Measurements from ENCODE around the gene ZNF197. TPM values are rescaled to one million over a fixed set of nuclear protein-coding genes. Genes with fewer than 3 reads are reported as not detected.
A peak's percentile ranks its signal among the peaks of the same experiment; 100 is the strongest.
"Not testable (repeated sequence)": the region's sequence is repeated elsewhere in the genome, so short reads cannot be mapped to it uniquely, and the experiment has no call there.

The ZNF197 gene
- total RNA-seq: 17.9 TPM

DNA sequence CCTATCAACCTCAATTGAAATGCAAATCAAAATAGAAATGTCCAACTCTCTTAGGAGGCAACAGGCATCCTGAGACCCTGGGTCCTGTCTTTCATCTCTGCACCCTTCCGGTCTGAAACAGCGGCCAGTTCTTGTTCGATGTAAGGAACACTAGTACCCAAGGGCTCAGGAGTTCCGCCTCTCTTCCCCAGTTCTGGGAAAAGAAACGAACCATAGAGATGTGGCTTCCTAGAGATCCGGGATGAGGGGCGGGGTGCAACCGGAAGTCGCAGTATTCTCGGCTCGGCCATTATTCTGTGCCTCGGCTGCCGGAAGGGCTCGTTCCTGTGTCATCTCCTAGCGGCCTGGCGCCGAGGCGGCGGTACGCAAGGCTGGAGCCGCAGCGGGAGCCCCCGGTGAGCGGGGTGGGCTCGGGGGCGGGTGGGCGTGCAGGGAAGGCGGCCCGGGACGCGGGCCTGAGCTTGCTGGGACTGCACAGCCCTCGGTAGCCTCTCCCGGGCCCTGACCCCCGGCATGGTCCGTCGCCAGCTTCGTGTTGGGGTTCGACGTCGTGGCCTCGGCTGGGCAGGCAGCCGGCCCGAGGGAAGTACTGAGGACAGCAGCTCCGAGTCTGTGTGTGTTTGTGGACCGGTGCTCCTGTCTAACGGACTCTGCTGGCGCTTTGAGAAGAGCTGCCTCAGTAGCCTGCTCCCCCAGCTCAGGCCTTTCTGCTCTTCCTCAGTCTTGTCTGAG, at the start of gene ZNF197:
TSS of gene ZNF197 (plus strand) at position 288 of the 732 bp plus-strand sequence. CDS start 4,119 bp downstream, outside the sequence.
- Histone ChIP-seq H3K27ac (peak within 1 kb of the TSS; percentile 63), H3K36me3 (peaks cover 0 to 11% of the 10 kb centered on the region in 2 donors), H3K4me1 (peaks cover 23% of the 10 kb centered on the region), H3K4me3 (peak within 1 kb of the TSS; percentile 53 to 99), H3K27me3 (no peaks in the 10 kb centered on the region), H3K9me3 (no peaks in the 10 kb centered on the region)
- DNase-seq (ENCODE audit: extremely low spot score in 2 of 2): peak in 1 of 2 donors; percentile 88
- intact Hi-C loops (cut with DNase I): no loop called here
- TF ChIP-seq, protein P1, sequence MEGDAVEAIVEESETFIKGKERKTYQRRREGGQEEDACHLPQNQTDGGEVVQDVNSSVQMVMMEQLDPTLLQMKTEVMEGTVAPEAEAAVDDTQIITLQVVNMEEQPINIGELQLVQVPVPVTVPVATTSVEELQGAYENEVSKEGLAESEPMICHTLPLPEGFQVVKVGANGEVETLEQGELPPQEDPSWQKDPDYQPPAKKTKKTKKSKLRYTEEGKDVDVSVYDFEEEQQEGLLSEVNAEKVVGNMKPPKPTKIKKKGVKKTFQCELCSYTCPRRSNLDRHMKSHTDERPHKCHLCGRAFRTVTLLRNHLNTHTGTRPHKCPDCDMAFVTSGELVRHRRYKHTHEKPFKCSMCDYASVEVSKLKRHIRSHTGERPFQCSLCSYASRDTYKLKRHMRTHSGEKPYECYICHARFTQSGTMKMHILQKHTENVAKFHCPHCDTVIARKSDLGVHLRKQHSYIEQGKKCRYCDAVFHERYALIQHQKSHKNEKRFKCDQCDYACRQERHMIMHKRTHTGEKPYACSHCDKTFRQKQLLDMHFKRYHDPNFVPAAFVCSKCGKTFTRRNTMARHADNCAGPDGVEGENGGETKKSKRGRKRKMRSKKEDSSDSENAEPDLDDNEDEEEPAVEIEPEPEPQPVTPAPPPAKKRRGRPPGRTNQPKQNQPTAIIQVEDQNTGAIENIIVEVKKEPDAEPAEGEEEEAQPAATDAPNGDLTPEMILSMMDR (IDR thresholded peaks at IDR 0.05): no peak
- TF ChIP-seq POLR2A (IDR thresholded peaks at IDR 0.05) (no peak), POLR2AphosphoS5 (IDR thresholded peaks at IDR 0.05; ENCODE audit: insufficient read depth in 1 of 2, low read depth in 1 of 2) (peak; percentile 53 to 79)

DNA sequence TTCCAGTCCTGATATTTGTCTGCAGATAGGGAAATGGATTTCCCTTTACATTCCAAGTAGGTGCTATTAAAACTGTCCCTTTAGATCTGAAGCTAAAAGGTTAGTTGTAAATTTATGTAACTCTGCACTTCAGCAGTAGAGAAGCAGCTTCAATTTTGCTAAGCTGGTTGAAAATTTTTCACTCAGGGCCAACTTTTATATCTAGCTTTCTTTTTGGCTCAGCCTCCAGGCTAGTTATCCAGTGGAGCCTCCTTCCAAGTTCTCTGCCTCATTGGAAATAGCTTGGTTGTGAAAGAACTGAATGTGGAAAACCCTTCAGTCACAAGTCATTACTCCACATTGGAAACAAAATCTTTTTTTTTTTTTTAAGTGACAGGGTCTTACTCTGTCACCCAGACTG, 48.2 kb upstream of the ZNF197 start:
- no peak overlapping the region for H3K4me3 ChIP-seq
- no peaks in the 10 kb centered on the region for H3K36me3 ChIP-seq
- no peaks in the 10 kb centered on the region for H3K4me1 ChIP-seq
- TF ChIP-seq POLR2AphosphoS5 (IDR thresholded peaks at IDR 0.05; ENCODE audit: insufficient read depth in 1 of 2, low read depth in 1 of 2) (no peak), POLR2A (IDR thresholded peaks at IDR 0.05) (no peak)
- TF ChIP-seq, protein P1 (IDR thresholded peaks at IDR 0.05): no peak
- intact Hi-C loops (cut with DNase I): no loop called here
- H3K9me3 ChIP-seq: no peaks in the 10 kb centered on the region
- H3K27ac ChIP-seq: no peak overlapping the region
- H3K27me3 ChIP-seq: no peaks in the 10 kb centered on the region
- no peak for DNase-seq (ENCODE audit: extremely low spot score in 2 of 2)

DNA sequence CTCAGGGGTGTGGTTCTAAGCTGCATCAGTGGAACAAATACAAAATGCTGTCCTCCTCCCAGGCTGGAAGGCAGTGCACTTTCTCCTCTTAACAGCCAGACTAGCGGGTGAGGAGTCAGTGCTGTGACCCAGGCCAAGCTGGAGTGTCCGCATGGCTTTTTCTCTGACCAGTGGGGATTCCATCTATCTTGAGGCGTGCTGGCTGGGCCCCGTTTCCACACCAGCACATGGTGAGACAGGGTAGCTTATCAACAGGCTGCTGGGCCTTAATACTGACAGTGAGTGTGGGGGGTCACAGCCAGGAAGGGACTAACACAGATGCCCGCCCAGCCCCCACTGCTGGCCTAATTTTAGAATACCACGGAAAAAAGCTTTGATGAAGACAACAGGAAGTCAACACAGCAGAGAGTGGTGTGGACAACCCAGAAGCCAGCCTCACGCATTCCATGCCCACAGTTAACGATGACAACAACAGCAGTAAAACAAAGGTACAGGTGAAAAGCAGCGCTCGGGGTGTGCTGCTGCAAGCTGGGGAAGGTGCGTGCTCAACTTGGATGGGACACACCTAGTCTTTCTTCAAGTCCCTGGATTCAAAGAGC, 47.4 kb upstream of the ZNF197 start:
- H3K27ac ChIP-seq; H3K4me3 ChIP-seq; H3K4me1 ChIP-seq; H3K27me3 ChIP-seq; H3K9me3 ChIP-seq; DNase-seq (ENCODE audit: extremely low spot score in 2 of 2); H3K36me3 ChIP-seq; intact Hi-C loops (cut with DNase I): not testable (repeated sequence)

DNA sequence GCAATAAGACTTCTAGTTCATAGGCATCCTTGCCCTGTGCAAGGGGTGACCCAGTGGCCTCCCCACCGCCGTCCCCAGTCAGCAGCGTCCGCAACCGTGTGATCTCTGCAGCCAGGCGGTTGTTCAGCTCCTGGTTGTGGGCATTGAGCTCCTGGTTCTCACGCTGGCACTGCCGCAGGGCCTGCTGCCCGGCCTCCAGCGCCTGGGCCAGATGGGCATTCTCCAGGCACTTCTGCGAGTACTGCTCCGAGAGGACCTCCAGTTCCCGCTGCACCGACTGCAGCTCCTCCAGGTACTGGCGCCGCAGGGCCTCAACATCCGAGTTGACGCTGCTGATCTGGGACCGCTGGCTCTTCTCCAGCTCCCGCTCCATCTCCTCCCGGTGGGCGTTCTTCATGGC, 46.5 kb upstream of the ZNF197 start:
- H3K4me3 ChIP-seq; H3K4me1 ChIP-seq; H3K9me3 ChIP-seq; H3K27me3 ChIP-seq; H3K36me3 ChIP-seq; DNase-seq (ENCODE audit: extremely low spot score in 2 of 2); intact Hi-C loops (cut with DNase I); H3K27ac ChIP-seq: not testable (repeated sequence)

DNA sequence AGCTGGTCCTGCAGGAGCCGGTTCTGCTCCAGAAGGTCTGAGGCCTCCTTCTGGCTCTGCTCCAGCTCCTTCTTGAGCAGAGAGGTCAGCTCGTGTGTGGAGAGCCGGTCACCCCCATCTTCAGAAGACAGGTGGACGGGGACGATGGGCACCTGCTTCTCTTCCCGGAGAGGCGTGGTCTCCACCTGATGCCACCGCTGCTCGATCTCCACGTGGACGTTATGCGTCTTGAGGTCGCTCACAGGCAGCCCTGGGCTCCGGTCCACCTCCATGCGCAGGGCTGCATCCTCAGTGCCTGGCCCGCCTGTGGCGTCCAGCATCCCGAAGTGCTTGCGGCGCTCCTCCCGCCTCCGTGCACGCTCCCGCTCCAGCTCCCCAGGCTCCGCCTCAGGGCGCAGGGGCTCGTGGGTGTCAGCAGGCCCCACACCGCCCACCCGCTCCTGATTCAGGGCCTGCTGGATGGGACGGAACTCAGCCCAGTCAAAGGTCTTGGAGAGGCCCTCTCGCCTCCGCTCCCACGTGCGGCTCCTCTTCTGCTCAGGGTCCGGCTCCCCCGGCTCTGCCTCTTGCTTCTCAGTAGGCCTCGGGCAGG, 45.8 kb upstream of the ZNF197 start:
- H3K27ac ChIP-seq; H3K9me3 ChIP-seq; H3K36me3 ChIP-seq; DNase-seq (ENCODE audit: extremely low spot score in 2 of 2); intact Hi-C loops (cut with DNase I); H3K4me3 ChIP-seq; H3K27me3 ChIP-seq; H3K4me1 ChIP-seq: not testable (repeated sequence)

DNA sequence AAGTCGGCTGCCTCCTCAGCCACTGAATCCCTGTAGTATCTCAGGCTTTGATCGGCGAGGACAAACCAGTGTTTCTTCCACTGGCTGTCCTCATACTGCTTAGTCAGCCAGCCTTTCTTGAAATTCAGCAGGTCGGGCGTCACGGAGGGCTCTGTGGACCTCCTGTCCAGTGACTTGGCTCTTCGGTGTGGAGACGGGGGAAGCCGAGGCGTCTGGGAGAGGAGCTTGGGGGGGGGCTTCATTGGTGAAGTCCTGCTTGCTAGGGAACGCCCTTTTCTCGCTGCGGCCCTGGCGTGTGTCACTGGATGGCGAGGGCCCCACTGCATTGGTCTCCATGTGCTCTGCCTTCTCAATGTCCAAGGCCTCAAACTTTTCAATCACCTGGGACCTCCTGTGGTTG, 45.1 kb upstream of the ZNF197 start:
- DNase-seq (ENCODE audit: extremely low spot score in 2 of 2); intact Hi-C loops (cut with DNase I); H3K4me3 ChIP-seq; H3K27ac ChIP-seq; H3K27me3 ChIP-seq; H3K4me1 ChIP-seq; H3K9me3 ChIP-seq; H3K36me3 ChIP-seq: not testable (repeated sequence)

DNA sequence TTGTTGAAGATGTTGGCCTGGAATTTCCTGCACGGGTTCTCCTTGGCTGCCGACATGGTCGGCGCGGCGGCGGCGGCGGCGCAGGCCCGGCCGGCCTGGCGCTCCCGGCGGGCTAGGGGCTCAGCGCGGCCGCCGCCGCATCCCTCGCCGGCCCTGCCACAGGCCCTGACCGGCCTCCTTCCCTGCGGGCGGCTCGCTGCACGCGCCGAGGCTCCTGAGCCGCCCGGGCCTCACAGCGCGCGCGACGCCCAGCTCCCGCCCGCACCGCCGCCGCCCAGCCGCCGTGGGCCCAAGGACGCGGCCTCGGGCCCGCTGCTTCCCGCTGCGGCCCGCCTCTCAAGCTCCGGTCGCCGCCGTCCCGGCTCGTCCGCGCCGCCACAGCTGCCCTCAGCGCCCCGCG, 43.9 kb upstream of the ZNF197 start:
- H3K4me3 ChIP-seq; DNase-seq (ENCODE audit: extremely low spot score in 2 of 2); intact Hi-C loops (cut with DNase I); H3K36me3 ChIP-seq; H3K4me1 ChIP-seq; H3K9me3 ChIP-seq; H3K27ac ChIP-seq; H3K27me3 ChIP-seq: not testable (repeated sequence)
